PFSK-1 (cell line): ENCODE measurements around the gene DYNC1I2.

Source experiments
- FOXP2 ChIP-seq: optimal IDR thresholded peaks from 2 replicates; pipeline ENCODE3; 2011; ENCODE audit warnings: borderline replicate concordance, control low read depth, inconsistent platforms; ENCODE audit not compliant: insufficient read depth; ENCODE audit errors: extremely low read length, extremely low read depth
- POLR2AphosphoS5 ChIP-seq: IDR thresholded peaks from 2 replicates; pipeline ENCODE4 v1.6.1; 2012; ENCODE audit warnings: low read depth, mild to moderate bottlenecking, control low read depth, low read length, moderate library complexity
- SIN3A ChIP-seq: IDR thresholded peaks from 2 replicates; pipeline ENCODE4 v1.6.1; 2012; ENCODE audit warnings: mild to moderate bottlenecking, low read length, moderate library complexity, borderline replicate concordance; ENCODE audit not compliant: insufficient read depth
- TAF1 ChIP-seq: IDR thresholded peaks from 2 replicates; pipeline ENCODE4 v1.6.1; 2012; ENCODE audit warnings: low read length, control low read depth, borderline replicate concordance; ENCODE audit not compliant: insufficient read depth
- TF ChIP-seq, protein P1 (sequence below), 2 experiments: IDR thresholded peaks; 2 replicates each; pipeline versions ENCODE4 v1.6.1 to v1.8.0; 2011 to 2012; ENCODE audit warnings: low read depth in 2 of 2, low read length in 2 of 2, control low read depth in 1 of 2, inconsistent platforms in 1 of 2, mild to moderate bottlenecking in 1 of 2, moderate library complexity in 1 of 2; ENCODE audit not compliant: insufficient read depth in 1 of 2

DYNC1I2 gene

DNA sequence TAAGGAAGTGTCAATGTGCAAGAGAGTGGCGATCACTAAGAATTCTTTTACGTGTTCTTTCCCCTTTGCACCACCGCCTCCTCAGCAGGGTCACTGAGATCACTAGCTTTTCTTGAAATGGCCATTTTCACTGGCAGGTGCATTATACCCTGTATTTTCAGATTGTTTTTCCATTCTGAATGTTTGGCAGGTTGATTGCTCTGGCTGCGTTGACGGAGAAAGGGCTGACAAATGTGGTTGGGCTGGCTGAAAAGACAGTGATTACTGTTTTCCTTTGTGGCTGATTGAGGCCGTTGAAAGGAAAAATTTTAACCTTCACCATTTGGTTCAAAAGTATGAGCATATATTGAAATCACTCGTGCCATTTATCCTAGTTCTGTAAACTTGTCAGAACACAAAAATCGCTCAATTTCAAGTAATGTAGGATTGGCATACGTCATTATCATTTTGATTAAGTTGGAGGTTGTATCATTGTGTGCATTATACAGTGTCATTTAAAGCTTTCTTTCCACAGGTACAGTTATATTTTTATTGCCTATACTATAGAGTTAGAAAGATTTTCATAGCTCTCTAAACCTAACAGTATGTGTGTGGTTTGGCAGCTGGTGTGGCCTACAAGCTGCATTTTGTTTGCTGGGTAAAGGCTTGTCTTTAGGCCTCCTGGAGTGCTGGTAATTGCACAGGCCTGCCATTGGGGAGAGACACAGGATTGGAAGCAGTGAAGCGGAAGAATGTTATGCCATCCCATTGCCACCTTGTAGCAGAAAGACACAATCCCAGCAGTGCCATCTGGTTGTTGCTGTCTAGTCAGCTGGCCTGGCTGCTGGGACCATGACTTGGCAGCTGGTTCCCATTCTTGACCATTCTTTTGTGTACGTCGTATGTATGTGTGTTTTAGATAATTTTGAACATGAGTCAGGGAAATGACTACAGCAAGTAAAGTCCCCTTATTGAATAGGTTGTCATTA is 36.7 kb downstream of the DYNC1I2 start:
- TF ChIP-seq TAF1: no peak
- TF ChIP-seq, protein P1, sequence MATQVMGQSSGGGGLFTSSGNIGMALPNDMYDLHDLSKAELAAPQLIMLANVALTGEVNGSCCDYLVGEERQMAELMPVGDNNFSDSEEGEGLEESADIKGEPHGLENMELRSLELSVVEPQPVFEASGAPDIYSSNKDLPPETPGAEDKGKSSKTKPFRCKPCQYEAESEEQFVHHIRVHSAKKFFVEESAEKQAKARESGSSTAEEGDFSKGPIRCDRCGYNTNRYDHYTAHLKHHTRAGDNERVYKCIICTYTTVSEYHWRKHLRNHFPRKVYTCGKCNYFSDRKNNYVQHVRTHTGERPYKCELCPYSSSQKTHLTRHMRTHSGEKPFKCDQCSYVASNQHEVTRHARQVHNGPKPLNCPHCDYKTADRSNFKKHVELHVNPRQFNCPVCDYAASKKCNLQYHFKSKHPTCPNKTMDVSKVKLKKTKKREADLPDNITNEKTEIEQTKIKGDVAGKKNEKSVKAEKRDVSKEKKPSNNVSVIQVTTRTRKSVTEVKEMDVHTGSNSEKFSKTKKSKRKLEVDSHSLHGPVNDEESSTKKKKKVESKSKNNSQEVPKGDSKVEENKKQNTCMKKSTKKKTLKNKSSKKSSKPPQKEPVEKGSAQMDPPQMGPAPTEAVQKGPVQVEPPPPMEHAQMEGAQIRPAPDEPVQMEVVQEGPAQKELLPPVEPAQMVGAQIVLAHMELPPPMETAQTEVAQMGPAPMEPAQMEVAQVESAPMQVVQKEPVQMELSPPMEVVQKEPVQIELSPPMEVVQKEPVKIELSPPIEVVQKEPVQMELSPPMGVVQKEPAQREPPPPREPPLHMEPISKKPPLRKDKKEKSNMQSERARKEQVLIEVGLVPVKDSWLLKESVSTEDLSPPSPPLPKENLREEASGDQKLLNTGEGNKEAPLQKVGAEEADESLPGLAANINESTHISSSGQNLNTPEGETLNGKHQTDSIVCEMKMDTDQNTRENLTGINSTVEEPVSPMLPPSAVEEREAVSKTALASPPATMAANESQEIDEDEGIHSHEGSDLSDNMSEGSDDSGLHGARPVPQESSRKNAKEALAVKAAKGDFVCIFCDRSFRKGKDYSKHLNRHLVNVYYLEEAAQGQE (IDR thresholded peaks at IDR 0.05; ENCODE audit: insufficient read depth in 1 of 2, low read depth in 2 of 2, low read length in 2 of 2): no peak
- TF ChIP-seq FOXP2: no peak
- no peak for TF ChIP-seq POLR2AphosphoS5
- TF ChIP-seq SIN3A: no peak

- TF ChIP-seq, protein P1 (IDR thresholded peaks at IDR 0.05; ENCODE audit: insufficient read depth in 1 of 2, low read depth in 2 of 2, low read length in 2 of 2): no peak
- no peak for TF ChIP-seq SIN3A
- TF ChIP-seq TAF1: no peak
- TF ChIP-seq FOXP2: no peak
- no peak for TF ChIP-seq POLR2AphosphoS5
Measured at GRCh38 chr2:171726847-171727450, 39.7 kb downstream of the DYNC1I2 start.

DNA sequence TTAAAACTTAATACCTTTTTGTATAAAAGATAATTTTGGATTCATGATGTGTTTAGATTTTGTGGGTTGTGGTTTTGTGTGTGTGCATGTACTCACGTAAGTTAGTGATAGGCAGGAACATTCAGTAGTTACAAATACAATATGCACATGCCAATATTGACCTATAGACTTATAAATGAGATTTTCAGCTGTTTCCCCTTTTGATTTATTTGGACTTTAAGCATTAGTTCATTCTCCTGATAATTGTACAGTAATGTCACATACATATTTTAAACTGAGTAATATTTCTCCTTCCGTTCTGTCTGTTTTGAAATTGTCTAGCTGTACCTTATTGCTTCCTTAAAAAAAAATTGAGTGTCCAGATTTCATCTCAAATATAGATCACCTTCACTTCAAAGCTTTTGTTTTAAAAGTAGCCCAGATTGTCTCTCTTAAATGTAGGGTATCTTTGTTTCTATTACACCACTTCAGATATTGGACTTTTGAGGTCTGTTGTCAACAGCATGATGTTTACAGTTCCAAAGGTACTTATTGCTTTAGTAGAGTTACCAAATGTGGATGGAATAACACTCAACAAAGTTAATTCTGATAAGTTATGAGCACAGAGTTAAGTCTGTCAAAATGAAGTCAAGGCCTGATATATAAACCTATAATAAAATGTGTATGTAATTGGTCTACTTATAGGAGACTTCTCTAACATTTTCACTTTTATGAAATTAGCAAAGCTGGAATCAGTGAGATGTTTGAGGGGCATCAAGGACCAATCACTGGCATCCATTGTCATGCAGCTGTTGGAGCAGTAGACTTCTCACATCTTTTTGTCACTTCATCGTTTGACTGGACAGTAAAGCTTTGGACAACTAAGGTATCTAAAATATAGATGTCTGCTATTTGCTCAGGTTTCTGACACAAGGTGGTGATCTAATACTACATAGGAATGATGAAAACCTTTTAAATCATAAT is 42.0 kb downstream of the DYNC1I2 start:
- TF ChIP-seq TAF1: no peak
- TF ChIP-seq POLR2AphosphoS5: no peak
- TF ChIP-seq, protein P1 (IDR thresholded peaks at IDR 0.05; ENCODE audit: insufficient read depth in 1 of 2, low read depth in 2 of 2, low read length in 2 of 2): no peak
- no peak for TF ChIP-seq SIN3A
- TF ChIP-seq FOXP2: no peak

GRCh38 chr2:171729952-171730317 is 42.7 kb downstream of the DYNC1I2 start:
- TF ChIP-seq TAF1 (no peak), SIN3A (no peak), FOXP2 (no peak), POLR2AphosphoS5 (no peak)
- TF ChIP-seq, protein P1 (IDR thresholded peaks at IDR 0.05; ENCODE audit: insufficient read depth in 1 of 2, low read depth in 2 of 2, low read length in 2 of 2): no peak
